Right renal cortex interstitium (tissue), 3 donors: ENCODE measurements around the gene PPCS. TPM values are rescaled to one million over a fixed set of nuclear protein-coding genes. Genes with fewer than 3 reads are reported as not detected.

Source experiments
- DNase-seq, 3 donors: peaks; one replicate each; pipeline ENCODE4 v3.0.0-alpha.2; 2013; ENCODE audit warnings: low read depth in 3 of 3, low spot score in 2 of 3
- polyA plus RNA-seq, 3 donors: library from polyadenylated mRNA; unstranded; fragments of 120-200 nt; gene quantifications; one replicate each; pipeline ENCODE4 v1.2.1, GENCODE V29; 2013; ENCODE audit not compliant: insufficient read length in 3 of 3

PPCS gene
- polyA plus RNA-seq: 10 to 100 TPM; 86.8 to 92.9 (median 92.0) TPM

DNA sequence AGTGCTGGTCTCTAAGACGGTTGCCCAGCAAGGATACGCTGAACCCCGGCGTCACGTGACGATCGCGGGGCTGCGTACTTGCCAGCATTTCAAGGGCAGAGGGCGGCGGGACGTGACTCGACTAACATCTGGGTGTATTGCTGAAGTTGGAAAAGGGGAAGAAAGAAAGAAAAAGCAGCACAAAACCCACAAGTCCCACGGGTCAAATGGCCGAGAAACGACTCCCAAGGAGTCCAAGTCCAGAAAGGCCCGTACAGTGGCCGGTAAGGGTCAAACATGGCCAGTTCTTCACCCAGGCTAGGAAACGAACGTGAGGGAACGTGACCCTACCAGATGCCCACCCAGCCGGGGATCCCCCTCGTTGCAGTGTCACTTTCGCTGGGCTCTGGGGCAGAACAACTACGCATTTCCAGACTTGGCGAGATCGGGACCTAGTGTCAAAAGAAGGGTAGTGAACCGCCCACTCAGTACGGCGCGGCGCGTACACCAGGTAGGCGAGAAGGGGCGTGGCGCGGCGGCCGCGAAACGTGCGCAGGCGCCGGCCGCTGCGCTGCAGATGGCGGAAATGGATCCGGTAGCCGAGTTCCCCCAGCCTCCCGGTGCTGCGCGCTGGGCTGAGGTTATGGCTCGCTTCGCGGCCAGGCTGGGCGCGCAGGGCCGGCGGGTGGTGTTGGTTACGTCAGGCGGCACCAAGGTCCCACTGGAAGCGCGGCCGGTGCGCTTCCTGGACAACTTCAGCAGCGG is at the start of gene PPCS, which contains the start of gene ZMYND12:
TSS of gene PPCS (plus strand) at position 534 of the 744 bp plus-strand sequence. CDS start at position 557, 23 bp downstream.
TSS of gene ZMYND12 (minus strand) at position 13 of the 744 bp plus-strand sequence. CDS start 25 bp downstream, outside the sequence.
- DNase-seq: peak; percentile 80 to 85 (median 84)

DNA sequence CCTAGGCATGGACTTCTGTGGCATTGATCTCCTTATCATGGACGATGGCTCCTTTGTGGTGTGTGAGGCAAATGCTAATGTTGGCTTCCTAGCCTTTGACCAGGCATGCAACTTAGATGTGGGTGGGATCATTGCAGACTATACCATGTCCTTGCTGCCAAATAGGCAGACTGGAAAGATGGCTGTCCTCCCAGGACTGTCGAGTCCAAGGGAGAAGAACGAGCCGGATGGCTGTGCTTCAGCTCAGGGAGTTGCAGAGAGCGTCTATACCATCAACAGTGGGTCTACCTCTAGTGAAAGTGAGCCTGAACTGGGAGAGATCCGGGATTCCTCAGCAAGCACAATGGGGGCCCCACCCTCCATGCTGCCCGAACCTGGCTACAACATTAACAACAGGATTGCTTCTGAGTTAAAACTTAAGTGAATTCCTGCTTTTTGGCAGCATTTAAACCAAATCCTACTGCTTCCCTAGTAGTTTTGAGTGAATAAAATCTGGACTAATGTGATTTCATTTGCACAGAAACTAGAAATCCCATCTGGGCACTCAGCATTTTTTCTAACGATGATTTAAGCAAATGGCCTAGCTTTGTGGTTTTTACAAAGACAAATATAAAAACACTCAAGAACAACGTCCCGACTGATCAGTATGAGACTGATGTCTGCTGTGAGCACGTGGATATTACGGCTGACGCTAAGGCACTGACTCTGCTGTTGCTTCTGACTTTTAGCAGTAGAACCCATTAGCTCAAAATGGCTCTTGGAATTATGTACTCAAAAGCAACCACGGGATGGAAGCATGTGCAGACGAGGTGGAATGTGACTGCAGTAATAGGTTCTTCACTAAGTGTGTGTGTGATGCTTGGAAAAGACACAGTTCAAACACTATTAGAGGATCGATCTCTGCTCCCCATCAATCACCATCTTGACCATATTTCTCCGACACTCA is 41.5 kb upstream of the PPCS start:
- DNase-seq: no peak

DNA sequence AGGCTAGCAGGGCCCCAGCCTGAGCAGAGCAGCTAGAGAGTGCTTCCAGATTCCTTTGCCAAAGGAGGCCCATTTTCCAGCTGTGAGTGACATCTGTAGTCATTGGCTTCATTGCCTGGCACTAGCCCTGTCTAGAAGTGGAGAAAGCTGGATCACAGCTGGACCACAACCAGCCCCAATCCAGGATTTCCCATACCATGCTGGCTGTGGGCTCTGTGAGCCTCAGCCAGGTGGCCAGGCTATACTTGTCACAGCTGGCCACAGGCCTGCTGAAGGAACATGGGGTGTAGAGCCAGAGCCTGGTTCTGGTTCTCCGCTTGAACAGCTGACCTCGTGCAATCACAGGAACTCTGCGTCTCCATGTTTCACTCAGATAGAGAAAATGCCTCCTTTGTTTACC is 39.2 kb upstream of the PPCS start:
- DNase-seq: no peak

DNA sequence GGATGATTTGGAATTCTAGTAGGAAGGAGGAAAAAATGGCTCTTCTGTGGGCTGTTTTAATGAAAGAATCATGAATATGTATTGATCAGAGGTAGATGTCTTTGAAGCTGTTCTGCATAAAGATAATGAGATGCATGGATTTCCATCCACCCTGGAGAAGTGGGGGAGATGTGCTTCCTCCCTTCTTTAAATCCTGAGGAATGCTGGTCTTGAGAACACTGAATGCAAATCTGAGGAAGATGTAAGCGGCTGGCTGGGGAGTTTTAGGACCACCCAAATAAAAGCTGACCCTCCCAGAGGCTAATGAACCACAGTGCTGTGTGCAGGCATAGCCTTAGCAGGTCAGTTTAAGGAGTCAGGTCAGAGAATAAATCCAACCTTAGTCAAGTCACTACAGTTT is 37.8 kb upstream of the PPCS start:
- DNase-seq: no peak

DNA sequence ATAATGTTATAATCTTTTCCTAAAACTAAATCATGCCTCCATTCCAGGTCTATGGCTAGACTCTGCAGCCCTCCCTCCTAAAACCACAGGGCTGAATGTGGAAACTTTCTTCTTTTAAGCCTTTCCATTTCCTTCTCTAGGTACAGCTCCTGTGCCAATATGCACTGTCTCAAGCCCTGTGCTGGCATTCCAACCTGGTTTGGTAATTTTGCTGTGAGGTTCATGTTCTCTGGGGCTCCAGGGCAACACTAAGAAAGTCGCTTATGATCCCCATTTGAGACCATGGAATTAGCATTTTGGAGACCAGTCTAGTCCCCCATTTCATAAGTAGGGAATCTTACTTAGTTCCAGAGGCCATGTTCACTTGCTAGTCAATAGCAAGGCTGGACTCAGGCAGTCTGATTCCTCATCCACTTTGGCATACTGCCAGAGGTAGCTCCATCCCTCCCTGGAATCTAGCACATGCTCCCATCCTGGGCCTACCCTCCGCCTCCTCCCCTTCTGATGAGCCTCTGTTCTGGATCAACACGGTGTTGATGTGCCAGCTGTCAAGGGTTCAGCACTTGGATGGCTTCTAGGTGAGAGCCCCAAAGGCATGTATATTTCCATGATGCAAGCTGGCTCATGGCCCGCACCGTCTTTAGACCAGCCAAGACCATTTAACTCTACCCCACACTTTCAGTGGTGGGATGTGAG is 37.1 kb upstream of the PPCS start:
- no peak for DNase-seq

DNA sequence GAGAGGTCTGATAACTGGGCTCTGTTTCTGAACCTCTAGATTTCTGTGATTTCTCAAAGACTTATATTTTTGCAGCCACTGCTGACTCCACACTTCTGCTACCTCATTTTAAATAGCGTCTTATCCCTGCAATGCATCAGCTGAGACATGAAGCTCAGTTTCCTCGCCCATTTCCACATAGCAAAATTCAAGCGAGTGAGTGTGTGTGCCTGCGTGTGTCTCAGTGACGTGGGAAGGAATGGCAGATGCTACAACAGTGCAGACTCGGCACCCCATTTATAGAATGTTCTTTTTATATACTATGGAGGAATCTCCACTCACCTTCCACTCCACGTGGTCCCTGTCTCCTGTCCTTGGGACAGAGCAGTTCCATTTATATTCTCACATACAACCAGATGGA is 36.2 kb upstream of the PPCS start:
- DNase-seq: no peak

DNA sequence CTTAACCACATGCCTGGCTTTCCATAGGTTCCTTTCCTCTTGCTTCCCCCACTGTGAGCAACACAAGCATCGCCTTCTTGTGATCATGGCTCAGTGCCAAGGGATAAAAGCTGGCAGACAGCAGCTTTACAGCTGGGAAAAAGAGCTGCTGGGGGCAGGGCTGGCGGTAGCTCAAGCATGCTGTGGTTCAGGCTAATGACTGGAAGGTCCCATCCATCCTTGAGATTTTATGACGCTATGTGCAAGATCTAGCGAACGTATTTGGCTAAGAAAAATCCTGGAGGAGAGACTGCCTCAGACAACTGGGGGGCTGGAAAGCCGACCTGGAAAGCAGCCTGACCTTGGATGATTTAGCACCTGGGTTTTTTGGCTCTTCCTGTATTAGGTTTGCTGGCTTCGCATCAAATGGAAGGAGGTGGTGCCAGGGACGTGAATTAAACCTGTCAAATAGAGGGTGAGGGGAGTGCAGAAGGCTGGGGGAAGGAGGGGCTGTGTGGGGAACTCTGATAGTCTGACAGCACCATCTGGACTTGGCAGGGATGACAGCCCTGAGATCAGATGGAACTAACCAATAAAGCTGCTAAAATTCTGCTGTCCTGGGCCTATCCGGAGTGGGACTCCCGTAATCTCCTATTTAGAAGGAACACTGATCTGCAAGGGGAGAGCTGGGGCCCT is 35.3 kb upstream of the PPCS start:
- DNase-seq: peak; percentile 79 to 91 (median 83)

DNA sequence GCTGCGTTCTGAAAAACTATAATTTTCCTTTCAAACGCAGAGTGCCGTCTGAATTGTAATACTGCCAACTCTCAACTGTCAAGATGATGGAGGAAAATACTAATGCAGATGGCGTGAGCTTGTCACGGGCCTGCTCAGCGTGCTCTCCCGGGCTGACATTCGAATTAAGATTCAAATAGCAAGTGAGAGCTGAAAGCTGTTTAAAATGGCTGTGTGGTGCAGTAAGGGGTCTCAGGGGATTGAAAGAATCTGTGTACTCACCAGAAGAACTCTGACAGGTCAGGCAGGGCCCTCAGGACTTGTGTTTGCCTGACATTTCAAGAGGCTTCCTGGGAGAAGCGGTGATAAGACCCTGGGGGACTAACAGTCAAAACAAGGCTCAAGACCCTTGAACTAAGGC is 33.6 kb upstream of the PPCS start:
- no peak for DNase-seq

DNA sequence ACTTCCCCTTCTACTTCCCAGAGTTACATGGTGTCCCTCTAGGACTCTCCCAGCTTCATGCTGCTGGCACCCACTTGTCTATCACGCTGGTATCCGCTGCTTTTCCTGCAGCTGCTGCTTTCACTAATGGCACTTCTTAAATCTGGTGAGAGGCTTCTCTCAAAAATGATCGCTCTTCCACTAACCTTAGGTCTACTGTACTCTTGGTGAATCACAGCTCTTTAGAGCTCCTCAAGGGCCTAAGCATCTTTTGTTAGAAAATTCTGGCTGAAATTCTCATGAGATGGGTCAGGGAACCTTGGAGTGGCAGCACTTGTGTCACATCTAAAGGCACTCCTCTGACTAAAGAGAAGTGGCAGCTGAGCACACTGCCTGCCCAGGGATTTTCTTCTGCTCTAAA is 32.7 kb upstream of the PPCS start:
- DNase-seq: no peak

DNA sequence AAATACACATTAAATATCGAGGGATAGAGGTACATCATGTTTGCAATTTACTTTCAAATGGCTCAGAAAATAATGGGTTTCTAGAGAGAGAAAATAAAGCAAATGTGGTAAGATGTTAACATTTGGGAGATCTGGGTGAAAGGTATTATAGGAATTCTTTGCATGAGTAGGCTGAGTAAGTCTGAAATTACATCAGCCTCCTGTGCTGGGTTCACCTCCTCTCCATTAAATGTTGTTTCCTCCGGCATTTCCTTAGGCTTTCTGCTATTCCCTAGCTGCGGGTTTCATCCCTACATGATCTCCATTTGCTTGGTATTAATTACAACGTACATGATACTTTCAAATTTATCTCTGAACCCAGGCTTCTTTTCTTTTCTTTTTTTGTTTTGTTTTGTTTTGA is 32.1 kb upstream of the PPCS start:
- no peak for DNase-seq

DNA sequence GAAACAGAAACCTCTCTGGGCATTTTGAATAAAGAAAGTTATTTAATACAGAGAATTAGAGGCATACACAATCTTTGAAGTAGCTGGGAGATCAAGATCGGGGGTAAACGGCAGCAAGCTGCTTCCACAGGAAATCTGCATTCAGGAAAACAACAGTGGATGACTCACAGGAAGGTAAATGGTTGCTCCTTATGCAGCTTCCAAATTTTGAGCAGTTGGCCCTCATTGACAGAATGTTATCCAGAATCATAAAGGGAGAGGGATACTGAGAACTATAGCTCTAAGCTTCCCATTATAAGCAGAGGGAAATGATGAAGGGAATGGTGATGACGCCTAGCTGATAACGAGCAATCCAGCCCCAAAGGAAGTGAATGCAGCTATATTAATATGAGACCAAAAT is 29.1 kb upstream of the PPCS start:
- DNase-seq: no peak

DNA sequence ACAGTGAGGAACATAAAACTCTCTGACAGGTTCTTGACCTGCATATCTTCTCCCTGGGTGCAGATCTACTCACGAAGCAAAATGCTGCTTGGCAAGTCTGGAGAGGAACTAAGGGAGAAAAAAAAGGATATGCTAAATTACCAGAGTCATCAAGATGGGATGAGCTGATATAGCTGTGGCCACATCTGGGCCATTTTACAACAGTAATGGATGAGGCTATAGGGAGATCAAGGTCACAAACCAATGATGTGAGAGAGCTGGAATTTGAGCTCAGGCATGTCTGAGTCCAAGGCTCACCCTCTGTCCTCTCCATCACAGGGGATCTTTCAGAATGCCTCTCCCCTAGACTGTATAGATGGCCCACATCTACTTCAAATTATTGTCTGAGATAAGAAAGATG is 26.7 kb upstream of the PPCS start:
- no peak for DNase-seq

DNA sequence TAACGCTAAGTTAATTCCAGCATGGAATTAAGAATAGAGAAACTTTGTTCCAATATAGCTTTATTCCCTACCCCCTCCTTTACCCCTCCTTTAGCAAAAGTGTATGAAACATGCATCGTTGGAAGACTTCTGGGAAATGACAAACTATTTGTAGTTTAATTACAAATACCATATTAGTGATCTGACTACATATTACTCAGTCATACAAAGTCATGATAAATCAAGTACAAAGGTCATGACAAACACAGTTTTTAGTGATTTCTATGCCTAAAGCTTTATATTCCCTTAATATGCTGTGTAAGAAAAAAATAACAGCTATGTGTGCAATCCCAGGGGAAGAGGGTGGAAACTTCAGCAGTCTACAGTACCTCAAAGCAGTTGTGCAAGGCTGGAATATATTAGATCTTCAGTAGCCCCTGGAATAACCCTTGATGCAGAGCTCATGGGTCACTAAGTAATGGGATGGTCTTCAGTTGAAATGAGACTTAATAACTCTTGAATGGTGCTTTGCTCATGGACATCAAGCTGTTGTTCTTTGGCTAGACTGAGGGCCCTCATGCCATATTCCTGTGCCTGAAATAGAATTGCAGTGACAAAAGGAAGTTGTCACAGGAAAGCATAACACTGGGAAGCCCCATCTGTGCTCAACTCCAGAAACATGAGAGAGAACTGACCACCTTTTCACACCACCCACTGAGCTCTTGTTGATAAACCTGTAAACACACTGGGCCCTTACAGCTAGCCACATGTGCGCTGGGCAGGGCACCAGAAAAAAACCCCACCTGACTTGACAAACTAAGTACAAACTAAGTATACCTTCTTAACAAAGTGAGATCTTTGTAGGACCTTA is 25.8 kb upstream of the PPCS start:
- no peak for DNase-seq

DNA sequence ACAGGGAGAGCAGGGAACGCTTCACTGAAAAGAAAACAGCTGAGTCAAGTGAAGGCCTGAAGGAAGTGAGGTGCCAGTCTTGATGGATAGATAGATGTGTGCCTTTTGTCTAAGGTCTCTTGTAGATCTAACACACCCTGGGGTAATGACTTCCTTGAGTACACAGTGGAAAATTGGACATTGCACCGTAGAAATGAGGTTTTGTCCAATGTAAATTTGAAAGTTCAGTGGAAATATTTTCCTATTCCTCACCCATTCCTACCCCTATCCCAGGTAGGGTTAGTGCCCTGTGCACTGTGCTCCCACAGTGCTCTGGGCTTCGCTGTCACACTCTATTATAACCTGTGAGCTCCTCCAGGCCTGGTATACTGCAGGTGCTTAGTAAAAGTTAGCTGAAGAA is 24.8 kb upstream of the PPCS start:
- DNase-seq: no peak

DNA sequence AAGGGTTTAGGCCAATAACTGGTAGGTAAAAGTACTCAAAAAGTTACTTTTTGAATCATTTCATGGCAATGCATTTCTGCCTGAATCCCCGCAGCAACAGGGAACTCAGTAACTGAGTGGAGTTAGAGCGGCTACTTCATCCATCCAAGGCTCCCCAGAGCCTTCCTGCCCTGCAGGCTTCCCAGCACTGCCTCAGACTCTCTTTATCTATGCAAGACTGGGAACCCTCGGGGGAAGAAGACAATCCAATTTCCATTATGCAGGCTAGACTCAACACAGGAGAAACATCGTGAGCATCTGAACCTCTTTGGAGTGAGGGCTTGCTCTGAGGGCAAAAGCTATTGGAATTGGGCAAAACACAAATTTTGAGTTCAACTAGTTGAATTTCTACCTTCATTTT is 23.6 kb upstream of the PPCS start:
- DNase-seq: no peak

DNA sequence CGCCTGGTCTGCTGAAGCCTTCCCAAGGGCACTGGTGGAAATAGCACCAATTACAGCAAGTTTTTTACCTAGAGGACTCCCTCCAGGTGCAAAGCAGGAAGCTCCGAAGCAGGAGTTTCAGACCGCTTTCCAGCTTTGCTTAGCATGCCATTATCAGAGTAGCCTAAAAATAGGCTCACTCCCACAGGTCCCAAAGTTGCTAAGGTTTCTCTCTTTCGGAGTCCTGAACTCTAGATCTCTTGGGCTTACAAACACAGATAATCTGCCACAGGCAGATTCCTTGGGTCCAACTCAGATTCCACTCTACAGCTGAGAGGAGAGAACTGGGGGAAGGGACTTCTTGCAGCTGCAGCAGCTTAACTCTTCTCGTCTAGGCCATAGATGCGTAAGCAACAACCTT is 23.0 kb upstream of the PPCS start:
- no peak for DNase-seq

DNA sequence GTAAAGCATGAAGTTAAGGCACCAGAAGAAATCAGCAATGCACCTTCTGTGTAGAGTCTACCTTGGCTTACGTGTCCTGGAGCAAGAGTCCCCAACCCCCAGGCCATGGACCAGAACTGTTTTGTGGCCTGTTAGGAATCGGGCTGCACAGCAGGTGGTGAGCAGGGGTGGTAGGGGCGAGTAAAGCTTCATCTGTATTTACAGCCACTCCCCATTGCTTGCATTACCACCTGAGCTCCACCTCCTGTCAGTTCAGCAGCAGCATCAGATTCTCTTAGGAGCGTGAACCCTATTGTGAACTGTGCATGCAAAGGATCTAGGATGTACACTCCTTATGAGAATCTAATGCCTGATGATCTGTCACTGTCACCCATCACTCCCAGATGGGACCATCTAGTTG is 22.0 kb upstream of the PPCS start:
- no peak for DNase-seq

DNA sequence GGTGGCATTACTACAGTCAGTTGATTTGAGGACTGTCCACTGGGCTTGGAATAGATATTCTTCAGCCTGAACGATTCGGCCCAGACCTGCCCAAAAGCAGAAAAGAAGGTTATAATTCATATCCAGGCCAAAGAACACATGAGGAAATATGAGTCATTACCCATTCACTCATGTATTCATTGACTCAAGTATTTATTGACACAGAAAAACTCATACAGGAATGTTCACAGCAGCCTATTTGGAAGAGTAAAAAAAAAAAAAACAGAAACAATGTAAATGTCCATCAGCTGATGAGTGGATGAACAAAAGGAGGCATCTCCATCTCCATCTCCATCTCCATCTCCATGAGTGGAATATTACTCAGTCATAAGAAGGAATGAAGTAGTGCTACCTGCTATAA is 16.4 kb upstream of the PPCS start:
- no peak for DNase-seq

DNA sequence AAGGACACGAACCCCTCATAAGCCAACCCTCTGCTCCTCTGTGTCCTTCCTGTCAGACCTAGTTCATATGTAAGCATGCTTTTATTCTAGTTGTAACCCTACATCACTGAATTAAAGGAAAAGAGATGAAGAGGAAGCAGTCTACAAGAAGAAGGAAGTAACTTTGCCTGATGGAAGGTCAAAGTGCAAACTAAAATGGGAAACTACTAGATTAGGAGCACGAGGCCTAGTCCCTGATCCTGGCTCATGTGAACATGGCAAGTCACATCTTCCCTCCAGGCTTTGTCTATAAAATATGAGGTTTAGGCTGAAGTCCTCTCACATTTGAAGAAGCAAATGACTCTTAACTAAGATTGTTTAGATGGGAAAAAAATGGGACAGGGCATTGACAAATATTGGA is 13.7 kb upstream of the PPCS start:
- DNase-seq: no peak

DNA sequence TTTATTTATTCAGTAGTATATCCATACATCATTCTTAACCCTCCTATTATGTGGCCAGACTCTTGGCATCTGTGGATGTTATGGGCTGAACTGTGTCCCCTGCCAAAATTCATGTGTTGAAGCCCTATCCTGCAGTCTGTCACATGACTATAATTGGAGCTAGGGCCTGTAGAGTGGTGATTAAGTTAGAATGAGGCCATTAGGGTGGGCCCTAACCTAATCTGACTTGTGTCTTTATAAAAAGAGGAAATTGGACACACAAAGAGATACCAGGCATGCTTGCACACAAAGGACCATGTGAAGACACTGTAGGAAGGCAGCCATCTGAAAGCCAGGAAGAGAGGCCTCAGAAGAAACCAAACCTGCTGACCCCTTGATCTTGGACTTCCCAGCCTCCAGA is 7.1 kb upstream of the PPCS start:
- no peak for DNase-seq
